C4-2B (cell line): Measurements from ENCODE around the gene UNC79.

Experiments used
- H3K27ac ChIP-seq: fragments of 450-650 bp; 2 replicates; pipeline ENCODE4 v1.5.1; 2017
- ZFX ChIP-seq: fragments of 450-650 bp; IDR thresholded peaks from 2 replicates; pipeline ENCODE4 v1.6.1; 2017
- TF ChIP-seq, protein P1 (sequence below): fragments of 450-650 bp; conservative IDR thresholded peaks from 2 replicates; pipeline ENCODE4 v1.5.1; 2017; ENCODE audit warnings: mild to moderate bottlenecking

The UNC79 gene

DNA sequence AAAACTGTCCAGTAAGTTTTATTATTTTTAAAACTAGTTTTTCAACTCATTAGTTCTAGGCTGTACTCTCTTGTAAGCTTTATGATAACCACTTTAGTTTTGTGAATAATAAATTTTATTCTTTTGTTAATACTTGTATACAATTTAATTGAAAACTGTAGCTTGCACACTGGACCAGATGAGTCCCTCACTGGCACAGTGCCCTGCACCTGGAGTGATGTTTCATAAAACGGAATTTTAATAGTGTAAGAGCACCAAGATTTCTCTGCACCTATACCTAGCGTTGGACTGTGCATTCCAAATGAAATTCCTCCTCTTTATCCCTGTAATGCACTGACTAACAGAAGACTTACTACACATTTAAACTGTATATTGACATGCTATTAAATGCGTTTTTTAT is 276.7 kb downstream of the UNC79 start:
- H3K27ac ChIP-seq: no peak overlapping the region
- TF ChIP-seq ZFX: no peak
- TF ChIP-seq, protein P1, sequence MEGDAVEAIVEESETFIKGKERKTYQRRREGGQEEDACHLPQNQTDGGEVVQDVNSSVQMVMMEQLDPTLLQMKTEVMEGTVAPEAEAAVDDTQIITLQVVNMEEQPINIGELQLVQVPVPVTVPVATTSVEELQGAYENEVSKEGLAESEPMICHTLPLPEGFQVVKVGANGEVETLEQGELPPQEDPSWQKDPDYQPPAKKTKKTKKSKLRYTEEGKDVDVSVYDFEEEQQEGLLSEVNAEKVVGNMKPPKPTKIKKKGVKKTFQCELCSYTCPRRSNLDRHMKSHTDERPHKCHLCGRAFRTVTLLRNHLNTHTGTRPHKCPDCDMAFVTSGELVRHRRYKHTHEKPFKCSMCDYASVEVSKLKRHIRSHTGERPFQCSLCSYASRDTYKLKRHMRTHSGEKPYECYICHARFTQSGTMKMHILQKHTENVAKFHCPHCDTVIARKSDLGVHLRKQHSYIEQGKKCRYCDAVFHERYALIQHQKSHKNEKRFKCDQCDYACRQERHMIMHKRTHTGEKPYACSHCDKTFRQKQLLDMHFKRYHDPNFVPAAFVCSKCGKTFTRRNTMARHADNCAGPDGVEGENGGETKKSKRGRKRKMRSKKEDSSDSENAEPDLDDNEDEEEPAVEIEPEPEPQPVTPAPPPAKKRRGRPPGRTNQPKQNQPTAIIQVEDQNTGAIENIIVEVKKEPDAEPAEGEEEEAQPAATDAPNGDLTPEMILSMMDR: no peak

DNA sequence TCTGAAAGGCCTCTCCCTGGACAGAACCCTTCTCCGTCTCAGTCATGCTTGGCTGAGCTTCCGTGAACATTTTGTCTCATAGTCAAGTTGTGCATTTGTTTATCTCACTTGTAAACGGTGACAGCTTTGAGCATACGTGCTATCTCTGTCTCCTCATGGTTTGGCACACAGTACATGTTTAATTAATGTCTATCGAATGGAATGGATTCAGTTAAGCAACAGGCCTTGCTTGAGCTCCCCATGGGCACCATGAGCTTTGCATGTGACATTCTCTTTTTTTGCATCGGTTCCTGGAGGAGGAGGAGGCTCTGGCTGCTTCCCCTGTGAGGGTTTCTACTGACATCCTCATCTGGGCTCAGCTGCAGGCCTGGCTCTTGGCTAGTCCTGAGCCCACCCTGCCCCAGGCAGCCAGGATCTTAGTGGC is 277.6 kb downstream of the UNC79 start:
- TF ChIP-seq, protein P1: no peak
- no peak for TF ChIP-seq ZFX
- H3K27ac ChIP-seq: no peak overlapping the region

DNA sequence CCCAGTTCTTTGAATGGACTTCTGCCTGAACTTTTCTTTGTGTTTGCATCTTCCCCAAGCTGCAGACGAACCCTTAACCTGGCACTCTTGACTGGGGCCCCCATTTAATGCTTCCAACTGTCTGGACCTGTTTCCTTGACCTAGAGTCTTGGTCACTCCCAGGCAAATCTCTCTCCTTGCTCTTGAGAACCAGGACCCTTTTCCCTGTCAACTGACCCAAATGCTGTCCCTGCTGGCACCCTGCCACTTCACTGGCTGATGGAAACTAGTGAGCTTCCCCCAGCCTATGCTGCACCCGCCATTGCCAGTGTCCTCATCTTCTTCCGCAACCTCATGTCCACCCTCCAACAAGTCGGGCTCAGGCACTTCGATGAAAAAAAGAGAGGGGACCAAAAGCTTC is 278.1 kb downstream of the UNC79 start:
- no peak for TF ChIP-seq ZFX
- TF ChIP-seq, protein P1: no peak
- no peak overlapping the region for H3K27ac ChIP-seq

DNA sequence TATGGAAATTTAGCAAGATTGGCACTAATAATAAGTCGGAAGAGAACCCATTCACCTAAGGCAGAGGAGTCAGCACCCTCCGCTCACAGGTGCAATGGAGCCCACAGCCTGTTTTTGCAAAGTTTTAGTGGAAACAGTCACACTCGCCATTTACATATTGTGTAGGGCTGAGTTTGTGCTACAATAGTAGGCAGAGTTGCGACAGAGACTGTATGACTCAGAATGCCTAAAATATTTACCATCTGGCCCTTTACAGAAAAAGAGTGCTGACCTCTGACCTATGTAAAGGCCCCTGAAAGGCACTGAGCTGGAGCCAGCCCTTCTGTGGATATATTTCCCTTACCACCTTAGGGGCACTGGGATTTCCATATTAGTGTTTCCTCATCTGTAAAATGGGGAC is 278.5 kb downstream of the UNC79 start:
- H3K27ac ChIP-seq: no peak overlapping the region
- no peak for TF ChIP-seq ZFX
- TF ChIP-seq, protein P1: no peak

DNA sequence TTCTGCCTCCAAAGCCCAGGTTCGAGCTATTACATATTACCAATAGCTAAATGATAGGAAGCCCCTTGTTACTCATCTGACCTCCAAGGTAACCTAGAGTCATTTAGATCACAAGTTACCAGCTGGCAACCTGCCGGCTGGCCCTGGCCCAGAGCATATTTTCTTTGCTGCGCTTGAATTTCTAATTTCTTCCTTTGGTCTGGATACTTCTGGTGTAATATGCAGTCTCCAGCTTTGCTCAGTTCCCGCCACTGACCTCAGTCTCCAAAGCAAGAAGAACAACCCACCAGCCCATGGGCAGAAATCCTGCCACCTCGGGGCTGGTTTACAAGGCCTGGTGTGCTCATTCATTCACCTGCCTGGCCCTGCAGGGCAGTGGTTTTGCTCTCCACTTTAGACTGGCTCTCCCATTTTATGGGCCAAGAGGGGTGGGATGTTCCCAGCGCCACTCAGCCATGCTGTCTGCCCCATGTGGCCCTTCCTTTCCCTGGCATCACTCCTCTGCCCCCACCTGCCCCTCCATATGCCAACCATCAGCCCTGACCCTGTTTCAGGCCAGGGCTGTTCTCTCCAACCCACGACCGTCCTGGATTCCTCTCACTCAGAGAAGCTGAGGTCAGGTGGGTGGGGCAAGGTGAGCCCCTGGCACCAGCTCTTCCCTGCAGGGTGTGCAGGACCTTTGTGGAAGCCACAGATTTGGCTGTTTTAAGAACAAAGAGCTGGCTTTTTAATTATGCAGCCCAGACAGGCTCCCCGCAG is 281.5 kb downstream of the UNC79 start:
- H3K27ac ChIP-seq: no peak overlapping the region
- TF ChIP-seq ZFX: no peak
- TF ChIP-seq, protein P1: no peak

DNA sequence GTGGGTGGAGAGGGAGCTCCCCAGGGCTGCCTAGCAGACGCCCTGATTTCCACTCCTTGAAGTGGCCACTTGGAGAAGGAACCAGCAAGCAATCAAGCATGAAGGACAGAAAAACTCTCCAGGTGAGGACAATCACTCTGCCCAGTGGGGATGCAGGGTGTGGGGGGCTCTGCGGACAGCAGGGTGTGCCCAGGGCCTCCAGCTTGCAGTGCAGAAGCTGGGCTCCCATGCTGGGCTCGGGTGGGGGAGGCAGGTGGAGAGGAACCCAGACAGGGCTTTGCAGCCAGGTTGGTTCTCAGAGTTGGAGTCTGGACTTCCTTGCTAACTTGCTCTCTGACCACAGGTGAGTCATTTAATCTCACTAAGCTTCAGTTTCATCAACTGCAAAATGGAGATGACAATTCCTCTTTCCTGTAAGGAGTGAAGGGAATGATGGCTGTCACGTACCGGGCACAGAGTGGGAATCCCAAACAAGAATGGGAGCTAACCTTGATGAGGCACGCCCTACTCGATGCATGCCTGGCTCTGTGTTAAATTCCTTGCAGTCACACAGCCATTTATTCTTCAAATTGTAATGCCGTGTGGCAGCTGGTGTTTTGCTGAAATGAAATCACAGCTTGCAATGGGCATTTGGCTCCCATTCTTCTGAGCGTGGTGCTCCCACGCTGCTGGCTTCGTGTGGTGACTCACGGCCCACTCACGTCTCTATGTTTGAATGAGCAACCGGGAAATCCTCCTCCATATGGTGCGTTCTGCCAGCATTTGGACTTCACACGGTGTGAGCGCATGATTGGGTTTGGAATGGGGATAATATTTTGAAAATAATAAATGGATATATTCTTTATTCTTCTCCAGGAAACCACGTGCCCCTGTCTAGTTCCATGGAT is 282.3 kb downstream of the UNC79 start:
- TF ChIP-seq, protein P1: no peak
- no peak overlapping the region for H3K27ac ChIP-seq

DNA sequence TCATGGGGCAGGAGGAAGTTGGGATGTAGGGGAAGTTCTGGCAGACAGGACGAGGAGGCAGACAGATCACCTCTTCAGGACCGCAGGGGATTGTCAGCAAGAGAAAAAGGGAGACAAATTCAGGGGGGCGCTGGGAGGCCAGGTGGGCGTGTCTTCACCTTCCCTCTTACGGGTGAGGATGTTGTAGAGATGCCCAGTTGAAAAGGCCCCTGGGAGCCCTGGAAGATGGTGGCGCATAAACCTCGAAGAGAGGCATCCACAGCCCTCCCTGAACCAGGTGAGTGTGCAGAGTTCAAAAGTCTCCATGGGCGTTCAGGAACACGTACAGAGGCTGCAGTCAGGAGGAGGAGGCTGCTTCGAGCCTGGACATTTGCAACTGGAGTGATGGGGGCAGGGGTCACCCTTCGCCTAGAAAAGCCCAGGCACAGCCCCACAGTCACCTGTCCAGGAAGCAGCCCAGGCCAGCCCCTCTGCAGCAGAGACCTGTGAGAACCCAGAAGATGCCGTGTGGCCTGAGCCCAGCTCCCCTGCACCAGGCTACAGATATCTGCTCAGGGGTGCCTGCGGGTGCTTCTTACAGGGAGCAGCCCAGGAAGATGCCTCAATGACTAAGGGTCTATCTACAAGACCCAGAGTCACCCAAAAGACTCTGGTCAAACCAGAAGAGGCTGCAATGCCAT is 283.1 kb downstream of the UNC79 start:
- TF ChIP-seq, protein P1: no peak
- TF ChIP-seq ZFX: no peak
- no peak overlapping the region for H3K27ac ChIP-seq
